HG03175 (cell line): ENCODE results near the gene NISCH.

Experiments
- ATAC-seq: cut with Tn5 transposase; IDR thresholded peaks from one replicate; pipeline ENCODE4 v1.9.1; 2021; ENCODE audit warnings: mild to moderate bottlenecking, moderate library complexity; ENCODE audit not compliant: unreplicated experiment

The NISCH gene

GRCh38 chr3:52470920-52471319 is 15.5 kb downstream of the NISCH start:
- no peak for ATAC-seq

- ATAC-seq = no peak
These were observed 16.2 kb downstream of the NISCH start for GRCh38 chr3:52471371-52472238.

- no peak for ATAC-seq
These were observed 17.0 kb downstream of the NISCH start for GRCh38 chr3:52472239-52473000.

DNA sequence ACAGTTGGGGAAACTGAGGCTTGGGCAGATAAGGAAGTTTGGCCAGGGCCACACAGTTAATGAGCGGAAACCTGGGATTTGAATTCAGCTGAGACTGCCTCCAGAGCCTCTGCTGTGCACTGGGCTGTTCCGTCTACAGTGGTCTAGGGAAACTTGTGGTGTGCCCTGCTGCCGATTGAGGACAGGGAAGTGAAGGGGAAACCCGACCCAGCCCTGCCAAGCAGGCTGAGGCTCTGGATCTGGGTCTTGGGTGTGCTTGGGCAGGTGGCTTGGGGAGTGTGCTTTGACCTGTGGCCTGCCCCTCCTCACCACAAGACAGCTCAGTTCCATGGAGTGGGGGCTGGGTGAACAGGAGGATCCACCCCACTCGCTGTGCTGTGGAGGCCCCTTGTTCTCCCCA is 17.6 kb downstream of the NISCH start:
- no peak for ATAC-seq

DNA sequence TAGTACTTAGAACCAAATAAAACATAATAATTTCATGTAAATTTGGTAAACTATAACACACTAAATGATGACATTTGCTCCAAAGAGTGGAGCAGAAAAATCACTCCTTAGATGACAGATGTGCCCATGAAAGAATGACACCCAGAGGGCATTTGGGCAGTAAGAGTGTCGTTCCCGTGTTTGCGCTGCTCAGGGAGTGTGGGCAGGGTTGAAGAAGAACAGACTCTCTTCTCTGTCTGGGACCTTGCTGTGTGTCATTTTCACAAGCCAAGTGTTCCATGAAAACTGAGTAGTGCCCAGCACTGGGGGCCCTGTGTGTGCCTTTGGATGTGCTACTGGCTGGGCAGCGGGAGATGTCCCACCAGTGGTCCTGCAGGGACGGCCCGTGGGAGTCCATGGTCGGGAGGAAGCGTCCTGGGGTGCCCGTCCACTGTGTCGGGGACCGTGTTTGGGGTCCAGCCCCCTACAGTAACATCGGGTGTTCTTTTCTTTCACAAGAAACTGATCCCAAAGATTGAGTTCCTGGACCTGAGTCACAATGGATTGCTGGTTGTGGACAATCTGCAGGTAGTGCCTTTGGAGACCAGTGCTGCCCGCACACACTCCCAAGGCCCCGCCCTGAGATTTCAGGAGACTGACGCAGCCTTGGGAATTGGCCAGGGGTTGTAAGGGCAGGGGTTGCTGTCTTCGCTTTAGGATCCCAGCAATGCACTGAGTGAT is 21.8 kb downstream of the NISCH start:
- no peak for ATAC-seq

- no peak for ATAC-seq
These were observed 22.3 kb downstream of the NISCH start for GRCh38 chr3:52477796-52478095.

GRCh38 chr3:52479037-52479876 is 23.9 kb downstream of the NISCH start:
- ATAC-seq = no peak

GRCh38 chr3:52479877-52480575 is 24.6 kb downstream of the NISCH start:
- no peak for ATAC-seq

DNA sequence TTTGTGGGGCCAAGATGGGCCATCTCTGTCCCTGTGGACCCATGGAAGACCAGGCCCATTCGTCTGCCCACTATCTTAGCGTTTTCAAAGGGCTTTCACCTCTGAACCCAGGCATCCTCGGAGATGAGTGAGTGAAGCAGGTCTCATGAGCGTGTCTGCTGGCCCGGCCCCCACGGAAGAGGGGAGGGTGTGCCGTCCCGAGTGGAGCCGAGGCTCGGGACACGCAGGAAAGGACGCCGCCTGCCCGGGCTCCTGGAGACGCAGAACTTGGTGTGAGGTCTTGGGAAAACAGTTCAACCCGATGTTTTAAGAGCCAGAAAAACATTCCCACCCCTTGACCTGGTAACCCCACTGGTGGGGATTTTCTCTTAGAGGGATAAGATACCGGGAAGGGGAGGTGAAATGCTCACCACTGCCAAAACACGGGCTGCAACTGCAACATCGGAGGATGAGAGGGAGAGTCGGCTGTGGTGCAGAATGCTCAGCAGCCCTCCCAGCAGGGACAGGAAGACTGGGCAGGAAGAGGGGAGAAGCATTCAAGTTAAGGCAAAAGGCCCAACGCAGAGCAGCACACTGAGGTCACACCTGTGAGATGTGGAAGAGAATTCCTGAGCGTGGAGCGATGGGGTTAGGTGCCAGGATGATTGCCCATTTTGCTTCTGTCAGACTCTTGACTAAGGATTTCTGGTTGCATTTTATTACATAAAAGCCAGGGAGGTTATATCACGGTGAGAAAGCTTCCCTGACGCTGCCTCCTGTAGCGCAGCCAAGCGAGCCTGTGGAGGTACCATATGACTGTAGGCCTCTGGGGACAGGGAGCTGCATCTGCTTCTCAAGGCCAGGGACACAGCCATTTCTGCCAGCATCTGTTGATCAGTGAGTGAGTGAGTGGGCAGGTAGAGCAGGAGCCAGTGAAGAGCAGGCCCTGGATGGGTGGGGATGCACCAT is 25.6 kb downstream of the NISCH start:
- no peak for ATAC-seq

GRCh38 chr3:52481819-52482521 is 26.6 kb downstream of the NISCH start:
- ATAC-seq = no peak

DNA sequence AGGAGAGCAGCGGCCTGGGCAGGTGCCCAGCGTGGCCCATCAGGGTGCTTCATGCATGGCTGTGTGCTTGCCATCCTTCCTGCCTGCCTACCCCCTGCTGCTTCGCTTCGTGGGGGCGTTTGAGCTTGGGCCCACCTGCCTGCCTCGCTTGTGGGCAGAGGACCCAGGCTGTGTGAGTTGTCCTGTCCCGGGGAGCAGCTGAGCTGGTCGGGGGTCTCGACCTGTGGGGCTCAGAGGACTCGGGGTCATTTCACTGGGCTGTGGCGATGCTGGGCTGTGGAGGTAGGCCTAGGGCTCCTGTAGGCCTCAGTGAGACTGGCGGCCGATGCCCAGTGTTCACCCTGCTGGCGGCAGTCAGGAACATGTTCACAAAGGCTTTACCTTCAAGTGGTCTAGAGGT is 27.7 kb downstream of the NISCH start:
- ATAC-seq = no peak

GRCh38 chr3:52483577-52484381 is 28.4 kb downstream of the NISCH start:
- no peak for ATAC-seq

GRCh38 chr3:52484680-52485461 is 29.5 kb downstream of the NISCH start:
- no peak for ATAC-seq

DNA sequence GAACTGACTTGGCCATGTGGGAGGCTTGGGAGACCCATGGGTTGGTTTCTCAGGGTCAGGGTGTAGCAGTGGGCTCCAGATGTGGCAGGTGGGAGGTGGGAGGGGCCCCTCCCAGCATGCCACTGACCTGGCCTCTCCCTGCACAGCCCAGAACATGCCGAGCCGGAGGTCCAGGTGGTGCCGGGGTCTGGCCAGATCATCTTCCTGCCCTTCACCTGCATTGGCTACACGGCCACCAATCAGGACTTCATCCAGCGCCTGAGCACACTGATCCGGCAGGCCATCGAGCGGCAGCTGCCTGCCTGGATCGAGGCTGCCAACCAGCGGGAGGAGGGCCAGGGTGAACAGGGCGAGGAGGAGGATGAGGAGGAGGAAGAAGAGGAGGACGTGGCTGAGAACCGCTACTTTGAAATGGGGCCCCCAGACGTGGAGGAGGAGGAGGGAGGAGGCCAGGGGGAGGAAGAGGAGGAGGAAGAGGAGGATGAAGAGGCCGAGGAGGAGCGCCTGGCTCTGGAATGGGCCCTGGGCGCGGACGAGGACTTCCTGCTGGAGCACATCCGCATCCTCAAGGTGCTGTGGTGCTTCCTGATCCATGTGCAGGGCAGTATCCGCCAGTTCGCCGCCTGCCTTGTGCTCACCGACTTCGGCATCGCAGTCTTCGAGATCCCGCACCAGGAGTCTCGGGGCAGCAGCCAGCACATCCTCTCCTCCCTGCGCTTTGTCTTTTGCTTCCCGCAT is 31.8 kb downstream of the NISCH start:
- ATAC-seq = no peak

GRCh38 chr3:52487788-52488691 is 32.6 kb downstream of the NISCH start:
- no peak for ATAC-seq
